Dendritic cell treated with granulocyte-macrophage colony-stimulating factor and Interleukin-4, amounts not matched to agents 40 ng/mL and 50 ng/mL, for 4 days (primary cell): Measurements from ENCODE around the gene ZBTB8B.
"Not testable (repeated sequence)": the region's sequence is repeated elsewhere in the genome, so short reads cannot be mapped to it uniquely, and the experiment has no call there.

ENCODE experiments used
- H3K27ac Mint-ChIP-seq: one replicate; pipeline ENCODE4 v1.8.0; 2022; ENCODE audit warnings: mild to moderate bottlenecking, mixed read lengths
- H3K27me3 Mint-ChIP-seq: one replicate; pipeline ENCODE4 v1.8.0; 2022; ENCODE audit warnings: mild to moderate bottlenecking, mixed read lengths
- H3K36me3 Mint-ChIP-seq: one replicate; pipeline ENCODE4 v1.8.0; 2022; ENCODE audit warnings: low read depth, mixed read lengths
- H3K4me1 Mint-ChIP-seq: one replicate; pipeline ENCODE4 v1.8.0; 2022; ENCODE audit warnings: low read depth, mixed read lengths
- H3K4me3 Mint-ChIP-seq: one replicate; pipeline ENCODE4 v1.8.0; 2022; ENCODE audit warnings: mild to moderate bottlenecking, moderate library complexity, mixed read lengths
- H3K9me3 Mint-ChIP-seq: one replicate; pipeline ENCODE4 v1.8.0; 2022; ENCODE audit warnings: mixed read lengths
- intact Hi-C: fragments of 100-400 bp; cut with micrococcal nuclease; formaldehyde crosslinking; loops from one replicate; pipeline ENCODE4 v1.15.0; 2022

ZBTB8B gene

GRCh38 chr1:32464716-32465577, at the start of gene ZBTB8B:
ZBTB8B (plus strand) TSS chr1:32465072; CDS start chr1:32470625, 5,553 bp downstream.
- intact Hi-C loops, result no loop called here
- H3K4me1 Mint-ChIP-seq, result peaks cover 10% of the 10 kb centered on the region
- no peak within 1 kb of the TSS for H3K4me3 Mint-ChIP-seq
- no peaks in the 10 kb centered on the region for H3K36me3 Mint-ChIP-seq
- H3K27me3 Mint-ChIP-seq, result peaks cover 61% of the 10 kb centered on the region
- H3K27ac Mint-ChIP-seq, result no peak within 1 kb of the TSS
- H3K9me3 Mint-ChIP-seq, result no peaks in the 10 kb centered on the region

- Mint-ChIP-seq H3K27me3 (peaks cover 40% of the 10 kb centered on the region), H3K27ac (no peak overlapping the region), H3K36me3 (no peaks in the 10 kb centered on the region), H3K9me3 (no peaks in the 10 kb centered on the region), H3K4me1 (peaks cover 4% of the 10 kb centered on the region), H3K4me3 (no peak overlapping the region)
- intact Hi-C loops, result no loop called here
Measured at GRCh38 chr1:32421775-32422174, 43.1 kb upstream of the ZBTB8B start.

GRCh38 chr1:32426489-32427255, 38.2 kb upstream of the ZBTB8B start:
- Mint-ChIP-seq H3K9me3 (no peaks in the 10 kb centered on the region), H3K27me3 (peaks cover 60% of the 10 kb centered on the region), H3K27ac (no peak overlapping the region), H3K4me3 (no peak overlapping the region), H3K4me1 (peaks cover 5% of the 10 kb centered on the region), H3K36me3 (no peaks in the 10 kb centered on the region)
- intact Hi-C loops, result no loop called here

GRCh38 chr1:32427264-32427963, 37.5 kb upstream of the ZBTB8B start:
- intact Hi-C loops, result no loop called here
- H3K27ac Mint-ChIP-seq, result no peak overlapping the region
- H3K36me3 Mint-ChIP-seq, result no peaks in the 10 kb centered on the region
- peaks cover 5% of the 10 kb centered on the region for H3K4me1 Mint-ChIP-seq
- no peak overlapping the region for H3K4me3 Mint-ChIP-seq
- no peaks in the 10 kb centered on the region for H3K9me3 Mint-ChIP-seq
- peaks cover 58% of the 10 kb centered on the region for H3K27me3 Mint-ChIP-seq

- Mint-ChIP-seq H3K4me1 (peaks cover under 1% of the 10 kb centered on the region), H3K36me3 (no peaks in the 10 kb centered on the region), H3K27ac (no peak overlapping the region), H3K27me3 (peaks cover 33% of the 10 kb centered on the region), H3K4me3 (no peak overlapping the region), H3K9me3 (no peaks in the 10 kb centered on the region)
- intact Hi-C loops, result no loop called here
Measured at GRCh38 chr1:32431736-32432400, 33.0 kb upstream of the ZBTB8B start.

GRCh38 chr1:32438136-32438535, 26.7 kb upstream of the ZBTB8B start:
- Mint-ChIP-seq H3K36me3 (no peaks in the 10 kb centered on the region), H3K27me3 (peaks cover 19% of the 10 kb centered on the region), H3K9me3 (no peaks in the 10 kb centered on the region), H3K4me1 (no peaks in the 10 kb centered on the region), H3K4me3 (no peak overlapping the region), H3K27ac (no peak overlapping the region)
- intact Hi-C loops, result no loop called here

GRCh38 chr1:32438777-32439176, 26.1 kb upstream of the ZBTB8B start:
- H3K9me3 Mint-ChIP-seq, H3K4me1 Mint-ChIP-seq, H3K4me3 Mint-ChIP-seq, H3K27ac Mint-ChIP-seq, intact Hi-C loops, H3K36me3 Mint-ChIP-seq: not testable (repeated sequence)
- H3K27me3 Mint-ChIP-seq, result peaks cover 16% of the 10 kb centered on the region

- H3K4me3 Mint-ChIP-seq, H3K27ac Mint-ChIP-seq, intact Hi-C loops, H3K9me3 Mint-ChIP-seq, H3K36me3 Mint-ChIP-seq, H3K4me1 Mint-ChIP-seq: not testable (repeated sequence)
- H3K27me3 Mint-ChIP-seq, result peaks cover 17% of the 10 kb centered on the region
Measured at GRCh38 chr1:32441467-32441866, 23.4 kb upstream of the ZBTB8B start.

- intact Hi-C loops, result no loop called here
- Mint-ChIP-seq H3K4me1 (no peaks in the 10 kb centered on the region), H3K27ac (no peak overlapping the region), H3K9me3 (peaks cover 14% of the 10 kb centered on the region), H3K27me3 (peaks cover 22% of the 10 kb centered on the region), H3K36me3 (no peaks in the 10 kb centered on the region), H3K4me3 (no peak overlapping the region)
Measured at GRCh38 chr1:32447469-32448185, 17.2 kb upstream of the ZBTB8B start.

- H3K4me1 Mint-ChIP-seq, intact Hi-C loops, H3K36me3 Mint-ChIP-seq, H3K4me3 Mint-ChIP-seq, H3K27ac Mint-ChIP-seq: not testable (repeated sequence)
- Mint-ChIP-seq H3K9me3 (peaks cover 14% of the 10 kb centered on the region), H3K27me3 (peaks cover 22% of the 10 kb centered on the region)
Measured at GRCh38 chr1:32448186-32448772, 16.6 kb upstream of the ZBTB8B start.

- no peaks in the 10 kb centered on the region for H3K36me3 Mint-ChIP-seq
- H3K4me3 Mint-ChIP-seq, result no peak overlapping the region
- H3K4me1 Mint-ChIP-seq, result no peaks in the 10 kb centered on the region
- intact Hi-C loops, result no loop called here
- H3K9me3 Mint-ChIP-seq, result peaks cover 14% of the 10 kb centered on the region
- H3K27me3 Mint-ChIP-seq, result peaks cover 21% of the 10 kb centered on the region
- H3K27ac Mint-ChIP-seq, result no peak overlapping the region
Measured at GRCh38 chr1:32448773-32449456, 16.0 kb upstream of the ZBTB8B start.

GRCh38 chr1:32449457-32449831, 15.4 kb upstream of the ZBTB8B start:
- Mint-ChIP-seq H3K9me3 (peaks cover 14% of the 10 kb centered on the region), H3K27me3 (peaks cover 19% of the 10 kb centered on the region)
- H3K4me1 Mint-ChIP-seq, H3K4me3 Mint-ChIP-seq, H3K36me3 Mint-ChIP-seq, intact Hi-C loops, H3K27ac Mint-ChIP-seq: not testable (repeated sequence)
